ENCODE data around the gene POU2AF1.
"Not testable (repeated sequence)": the region's sequence is repeated elsewhere in the genome, so short reads cannot be mapped to it uniquely, and the experiment has no call there.

POU2AF1 gene

GRCh38 chr11:111395081-111395480 is 16.0 kb upstream of the POU2AF1 start:
- DNase-seq (ENCODE audit: low read depth), result no peak
- H3K4me3 ChIP-seq (ENCODE audit: low read depth, low read length), result no peak overlapping the region
- no peak for TF ChIP-seq CTCF (IDR thresholded peaks at IDR 0.05; ENCODE audit: low read depth, low read length, missing control alignments)

GRCh38 chr11:111394147-111394546 is 15.1 kb upstream of the POU2AF1 start:
- not testable (repeated sequence) for H3K4me3 ChIP-seq (ENCODE audit: low read depth, low read length); DNase-seq (ENCODE audit: low read depth)

GRCh38 chr11:111393585-111393984 is 14.5 kb upstream of the POU2AF1 start:
- DNase-seq (ENCODE audit: low read depth), result no peak
- H3K4me3 ChIP-seq (ENCODE audit: low read depth, low read length), result no peak overlapping the region
- TF ChIP-seq CTCF (IDR thresholded peaks at IDR 0.05; ENCODE audit: low read depth, low read length, missing control alignments), result no peak

- no peak overlapping the region for H3K4me3 ChIP-seq (ENCODE audit: low read depth, low read length)
- no peak for TF ChIP-seq CTCF (IDR thresholded peaks at IDR 0.05; ENCODE audit: low read depth, low read length, missing control alignments)
- no peak for DNase-seq (ENCODE audit: low read depth)
These were observed 14.0 kb upstream of the POU2AF1 start for GRCh38 chr11:111393096-111393495.

GRCh38 chr11:111392552-111392951 is 13.5 kb upstream of the POU2AF1 start:
- no peak overlapping the region for H3K4me3 ChIP-seq (ENCODE audit: low read depth, low read length)
- no peak for TF ChIP-seq CTCF (IDR thresholded peaks at IDR 0.05; ENCODE audit: low read depth, low read length, missing control alignments)
- no peak for DNase-seq (ENCODE audit: low read depth)

GRCh38 chr11:111391328-111392124 is 12.5 kb upstream of the POU2AF1 start:
- no peak for TF ChIP-seq CTCF (IDR thresholded peaks at IDR 0.05; ENCODE audit: low read depth, low read length, missing control alignments)
- H3K4me3 ChIP-seq (ENCODE audit: low read depth, low read length), result no peak overlapping the region
- DNase-seq (ENCODE audit: low read depth), result no peak

- TF ChIP-seq CTCF (IDR thresholded peaks at IDR 0.05; ENCODE audit: low read depth, low read length, missing control alignments), result no peak
- H3K4me3 ChIP-seq (ENCODE audit: low read depth, low read length), result no peak overlapping the region
- no peak for DNase-seq (ENCODE audit: low read depth)
These were observed 9.8 kb upstream of the POU2AF1 start for GRCh38 chr11:111388842-111389241.
